Calu3 (cell line): ENCODE results near the gene CHRND. TPM values are rescaled to one million over a fixed set of nuclear protein-coding genes. Genes with fewer than 3 reads are reported as not detected.

Experiments used
- BruUV-seq: library from RNA; stranded (reverse); fragments of 400-500 nt; replicated peaks from 2 replicates; lab custom pipeline; 2021; lab: Mats Ljungman, UMichigan
- CTCF ChIA-PET: fragments of 300-600 bp; sonication (Branson Sonifier 250); formaldehyde crosslinking; loops from one replicate; lab custom pipeline; 2022; ENCODE audit warnings: antibody characterized with exemption; lab: Charles Lee
- DNase-seq: peaks from one replicate; pipeline ENCODE4 v3.0.0; 2022
- H3K27ac Mint-ChIP-seq: one replicate; pipeline ENCODE4 v1.8.0; 2022; ENCODE audit warnings: mixed read lengths; ENCODE audit not compliant: unreplicated experiment
- H3K27me3 Mint-ChIP-seq: one replicate; pipeline ENCODE4 v1.8.0; 2022; ENCODE audit warnings: mixed read lengths; ENCODE audit not compliant: unreplicated experiment
- H3K36me3 Mint-ChIP-seq: one replicate; pipeline ENCODE4 v1.8.0; 2022; ENCODE audit warnings: mild to moderate bottlenecking, moderate library complexity, mixed read lengths; ENCODE audit not compliant: insufficient read depth, unreplicated experiment
- H3K4me1 Mint-ChIP-seq: one replicate; pipeline ENCODE4 v1.8.0; 2022; ENCODE audit warnings: mild to moderate bottlenecking, low read depth, mixed read lengths; ENCODE audit not compliant: unreplicated experiment
- H3K4me3 Mint-ChIP-seq: one replicate; pipeline ENCODE4 v1.8.0; 2022; ENCODE audit warnings: mild to moderate bottlenecking, low read depth, moderate library complexity, mixed read lengths; ENCODE audit not compliant: unreplicated experiment
- H3K9me3 Mint-ChIP-seq: one replicate; pipeline ENCODE4 v1.8.0; 2022; ENCODE audit warnings: low read depth, mixed read lengths; ENCODE audit not compliant: unreplicated experiment
- CTCF ChIP-seq: fragments of 200-600 bp; IDR thresholded peaks from one replicate; pipeline ENCODE4 v1.8.0; 2022; ENCODE audit warnings: antibody characterized with exemption; ENCODE audit not compliant: unreplicated experiment
- intact Hi-C: fragments of 100-400 bp; cut with micrococcal nuclease; formaldehyde crosslinking; loops from one replicate; pipeline ENCODE4 v1.10.0; 2022; ENCODE audit not compliant: unreplicated experiment
- total RNA-seq: library from RNA; stranded (reverse); gene quantifications from 2 replicates; pipeline ENCODE4 v1.2.3, GENCODE V29; 2022

The CHRND gene
- total RNA-seq, 1 experiment from 2014 or later: not detected

- Mint-ChIP-seq H3K9me3 (no peaks in the 10 kb centered on the region), H3K27me3 (peaks cover 75% of the 10 kb centered on the region), H3K4me3 (no peak overlapping the region), H3K27ac (no peak overlapping the region), H3K4me1 (no peaks in the 10 kb centered on the region), H3K36me3 (no peaks in the 10 kb centered on the region)
- CTCF ChIA-PET: no interaction called here
- intact Hi-C loops: no loop called here
- no peak for DNase-seq
- BruUV-seq: no TSS peak
- TF ChIP-seq CTCF: no peak
Observed at GRCh38 chr2:232485348-232485756, 40.6 kb upstream of the CHRND start.

- no peak for TF ChIP-seq CTCF
- Mint-ChIP-seq H3K36me3 (no peaks in the 10 kb centered on the region), H3K27ac (no peak overlapping the region), H3K9me3 (no peaks in the 10 kb centered on the region), H3K4me3 (no peak overlapping the region), H3K4me1 (no peaks in the 10 kb centered on the region), H3K27me3 (peaks cover 75% of the 10 kb centered on the region)
- intact Hi-C loops: no loop called here
- no TSS peak for BruUV-seq
- DNase-seq: no peak
- CTCF ChIA-PET: no interaction called here
Observed at GRCh38 chr2:232485757-232486557, 40.0 kb upstream of the CHRND start.

GRCh38 chr2:232486558-232487384, 39.2 kb upstream of the CHRND start:
- no peak for TF ChIP-seq CTCF
- no peak for DNase-seq
- Mint-ChIP-seq H3K36me3 (no peaks in the 10 kb centered on the region), H3K27ac (no peak overlapping the region), H3K4me1 (no peaks in the 10 kb centered on the region), H3K27me3 (peaks cover 75% of the 10 kb centered on the region), H3K4me3 (no peak overlapping the region), H3K9me3 (no peaks in the 10 kb centered on the region)
- CTCF ChIA-PET: no interaction called here
- BruUV-seq: no TSS peak
- intact Hi-C loops: no loop called here

GRCh38 chr2:232487385-232488096, 38.4 kb upstream of the CHRND start, which contains the start of gene ECEL1:
TSS of gene ECEL1 (minus strand) at chr2:232487834. CDS start at chr2:232486653, 1,181 bp downstream.
- CTCF ChIA-PET: no interaction called here
- Mint-ChIP-seq H3K27ac (no peak within 1 kb of the TSS), H3K4me3 (peak within 1 kb of the TSS; percentile 12), H3K36me3 (no peaks in the 10 kb centered on the region), H3K27me3 (peaks cover 75% of the 10 kb centered on the region), H3K4me1 (no peaks in the 10 kb centered on the region), H3K9me3 (no peaks in the 10 kb centered on the region)
- intact Hi-C loops: no loop called here
- DNase-seq: peak; percentile 26
- BruUV-seq: no TSS peak
- no peak for TF ChIP-seq CTCF
